ENCODE measurements around the gene MACF1.

DNA sequence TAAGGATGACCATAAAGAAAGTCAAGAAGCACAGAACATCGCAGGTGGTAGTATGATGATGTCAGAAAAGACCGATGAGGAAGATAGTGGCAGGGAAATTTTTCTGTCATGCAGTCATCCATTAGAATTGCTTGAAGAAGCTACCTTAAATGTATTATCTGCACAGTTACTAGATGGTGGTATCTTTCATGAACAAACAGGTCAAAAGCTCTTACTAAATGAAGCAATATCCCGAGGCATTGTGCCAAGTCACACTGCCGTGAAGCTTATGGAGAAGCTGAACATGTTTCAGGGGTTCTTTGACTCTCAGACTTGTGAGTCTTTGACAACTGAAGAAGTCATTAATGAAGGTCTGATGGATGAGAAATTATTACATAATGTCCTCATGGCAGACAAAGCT, 128.8 kb downstream of the MACF1 start:
- TF ChIP-seq YY1 (IDR thresholded peaks at IDR 0.05) = no peak
- no peak for TF ChIP-seq RXRA (IDR thresholded peaks at IDR 0.05)
- TF ChIP-seq, protein P1, sequence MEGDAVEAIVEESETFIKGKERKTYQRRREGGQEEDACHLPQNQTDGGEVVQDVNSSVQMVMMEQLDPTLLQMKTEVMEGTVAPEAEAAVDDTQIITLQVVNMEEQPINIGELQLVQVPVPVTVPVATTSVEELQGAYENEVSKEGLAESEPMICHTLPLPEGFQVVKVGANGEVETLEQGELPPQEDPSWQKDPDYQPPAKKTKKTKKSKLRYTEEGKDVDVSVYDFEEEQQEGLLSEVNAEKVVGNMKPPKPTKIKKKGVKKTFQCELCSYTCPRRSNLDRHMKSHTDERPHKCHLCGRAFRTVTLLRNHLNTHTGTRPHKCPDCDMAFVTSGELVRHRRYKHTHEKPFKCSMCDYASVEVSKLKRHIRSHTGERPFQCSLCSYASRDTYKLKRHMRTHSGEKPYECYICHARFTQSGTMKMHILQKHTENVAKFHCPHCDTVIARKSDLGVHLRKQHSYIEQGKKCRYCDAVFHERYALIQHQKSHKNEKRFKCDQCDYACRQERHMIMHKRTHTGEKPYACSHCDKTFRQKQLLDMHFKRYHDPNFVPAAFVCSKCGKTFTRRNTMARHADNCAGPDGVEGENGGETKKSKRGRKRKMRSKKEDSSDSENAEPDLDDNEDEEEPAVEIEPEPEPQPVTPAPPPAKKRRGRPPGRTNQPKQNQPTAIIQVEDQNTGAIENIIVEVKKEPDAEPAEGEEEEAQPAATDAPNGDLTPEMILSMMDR (IDR thresholded peaks at IDR 0.05; ENCODE audit: low read depth, low read length, missing input control) = no peak
- no peak for TF ChIP-seq TAF1 (conservative IDR thresholded peaks at IDR 0.05)
- no peak for TF ChIP-seq SP1 (IDR thresholded peaks at IDR 0.05)
- TF ChIP-seq MAX (IDR thresholded peaks at IDR 0.05) = no peak
- TF ChIP-seq, protein P2, sequence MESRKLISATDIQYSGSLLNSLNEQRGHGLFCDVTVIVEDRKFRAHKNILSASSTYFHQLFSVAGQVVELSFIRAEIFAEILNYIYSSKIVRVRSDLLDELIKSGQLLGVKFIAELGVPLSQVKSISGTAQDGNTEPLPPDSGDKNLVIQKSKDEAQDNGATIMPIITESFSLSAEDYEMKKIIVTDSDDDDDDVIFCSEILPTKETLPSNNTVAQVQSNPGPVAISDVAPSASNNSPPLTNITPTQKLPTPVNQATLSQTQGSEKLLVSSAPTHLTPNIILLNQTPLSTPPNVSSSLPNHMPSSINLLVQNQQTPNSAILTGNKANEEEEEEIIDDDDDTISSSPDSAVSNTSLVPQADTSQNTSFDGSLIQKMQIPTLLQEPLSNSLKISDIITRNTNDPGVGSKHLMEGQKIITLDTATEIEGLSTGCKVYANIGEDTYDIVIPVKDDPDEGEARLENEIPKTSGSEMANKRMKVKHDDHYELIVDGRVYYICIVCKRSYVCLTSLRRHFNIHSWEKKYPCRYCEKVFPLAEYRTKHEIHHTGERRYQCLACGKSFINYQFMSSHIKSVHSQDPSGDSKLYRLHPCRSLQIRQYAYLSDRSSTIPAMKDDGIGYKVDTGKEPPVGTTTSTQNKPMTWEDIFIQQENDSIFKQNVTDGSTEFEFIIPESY (IDR thresholded peaks at IDR 0.05) = no peak
- TF ChIP-seq GABPA (IDR thresholded peaks at IDR 0.05 in 1 of 2, conservative IDR thresholded peaks at IDR 0.05 in 1 of 2) = no peak
- TF ChIP-seq HNF4A (conservative IDR thresholded peaks at IDR 0.05) = no peak
- TF ChIP-seq, protein P3, sequence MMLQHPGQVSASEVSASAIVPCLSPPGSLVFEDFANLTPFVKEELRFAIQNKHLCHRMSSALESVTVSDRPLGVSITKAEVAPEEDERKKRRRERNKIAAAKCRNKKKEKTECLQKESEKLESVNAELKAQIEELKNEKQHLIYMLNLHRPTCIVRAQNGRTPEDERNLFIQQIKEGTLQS (IDR thresholded peaks at IDR 0.05) = no peak
- TF ChIP-seq FOXA2 (IDR thresholded peaks at IDR 0.05) = no peak
- TF ChIP-seq RAD21 (IDR thresholded peaks at IDR 0.05) = no peak
- TF ChIP-seq, protein P4, sequence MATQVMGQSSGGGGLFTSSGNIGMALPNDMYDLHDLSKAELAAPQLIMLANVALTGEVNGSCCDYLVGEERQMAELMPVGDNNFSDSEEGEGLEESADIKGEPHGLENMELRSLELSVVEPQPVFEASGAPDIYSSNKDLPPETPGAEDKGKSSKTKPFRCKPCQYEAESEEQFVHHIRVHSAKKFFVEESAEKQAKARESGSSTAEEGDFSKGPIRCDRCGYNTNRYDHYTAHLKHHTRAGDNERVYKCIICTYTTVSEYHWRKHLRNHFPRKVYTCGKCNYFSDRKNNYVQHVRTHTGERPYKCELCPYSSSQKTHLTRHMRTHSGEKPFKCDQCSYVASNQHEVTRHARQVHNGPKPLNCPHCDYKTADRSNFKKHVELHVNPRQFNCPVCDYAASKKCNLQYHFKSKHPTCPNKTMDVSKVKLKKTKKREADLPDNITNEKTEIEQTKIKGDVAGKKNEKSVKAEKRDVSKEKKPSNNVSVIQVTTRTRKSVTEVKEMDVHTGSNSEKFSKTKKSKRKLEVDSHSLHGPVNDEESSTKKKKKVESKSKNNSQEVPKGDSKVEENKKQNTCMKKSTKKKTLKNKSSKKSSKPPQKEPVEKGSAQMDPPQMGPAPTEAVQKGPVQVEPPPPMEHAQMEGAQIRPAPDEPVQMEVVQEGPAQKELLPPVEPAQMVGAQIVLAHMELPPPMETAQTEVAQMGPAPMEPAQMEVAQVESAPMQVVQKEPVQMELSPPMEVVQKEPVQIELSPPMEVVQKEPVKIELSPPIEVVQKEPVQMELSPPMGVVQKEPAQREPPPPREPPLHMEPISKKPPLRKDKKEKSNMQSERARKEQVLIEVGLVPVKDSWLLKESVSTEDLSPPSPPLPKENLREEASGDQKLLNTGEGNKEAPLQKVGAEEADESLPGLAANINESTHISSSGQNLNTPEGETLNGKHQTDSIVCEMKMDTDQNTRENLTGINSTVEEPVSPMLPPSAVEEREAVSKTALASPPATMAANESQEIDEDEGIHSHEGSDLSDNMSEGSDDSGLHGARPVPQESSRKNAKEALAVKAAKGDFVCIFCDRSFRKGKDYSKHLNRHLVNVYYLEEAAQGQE (IDR thresholded peaks at IDR 0.05) = no peak
- TF ChIP-seq JUND (IDR thresholded peaks at IDR 0.05) = no peak
